K562 (cell line): Measurements from ENCODE around the gene C1orf167. TPM values are rescaled to one million over a fixed set of nuclear protein-coding genes. Genes with fewer than 3 reads are reported as not detected.

ENCODE experiments used
- ARID2 ChIP-seq: fragments of 450-650 bp; IDR thresholded peaks from 2 replicates; pipeline ENCODE4 v1.6.1; 2017; ENCODE audit warnings: antibody characterized with exemption, mild to moderate bottlenecking
- DIDO1 ChIP-seq: fragments of 450-650 bp; IDR thresholded peaks from 2 replicates; pipeline ENCODE4 v1.6.1; 2016; ENCODE audit warnings: low read depth, missing biosample characterization, missing genetic modification characterization
- E2F3 ChIP-seq: fragments of 250-450 bp; sonication (Bioruptor Pico); IDR thresholded peaks from 2 replicates; pipeline ENCODE4 v1.4.0; 2020; ENCODE audit warnings: mild to moderate bottlenecking
- E2F6 ChIP-seq, 2 experiments: IDR thresholded peaks; 2 replicates each; pipeline ENCODE4 v1.6.1; 2011; ENCODE audit warnings: borderline replicate concordance in 1 of 2, control low read depth in 1 of 2, low read depth in 1 of 2, low read length in 1 of 2, mild to moderate bottlenecking in 1 of 2, mixed read lengths in 1 of 2, moderate library complexity in 1 of 2; ENCODE audit not compliant: insufficient read depth in 1 of 2, insufficient read length in 1 of 2, poor library complexity in 1 of 2, severe bottlenecking in 1 of 2; ENCODE audit errors: extremely low read depth in 1 of 2
- ESRRB ChIP-seq: fragments of 250-450 bp; sonication (Bioruptor Pico); IDR thresholded peaks from 2 replicates; pipeline ENCODE4 v1.5.0; 2020; ENCODE audit warnings: mild to moderate bottlenecking, moderate library complexity, borderline replicate concordance
- JUND ChIP-seq, 2 experiments: IDR thresholded peaks; 2 replicates in 1 of 2; 3 replicates in 1 of 2; pipeline ENCODE4 v1.6.1; 2011; ENCODE audit warnings: borderline replicate concordance in 2 of 2, low read depth in 2 of 2, low read length in 2 of 2, improper control_type of control experiment in 1 of 2, missing biosample characterization in 1 of 2, missing genetic modification characterization in 1 of 2, missing genetic modification reagents in 1 of 2
- NFIC ChIP-seq: fragments of 450-650 bp; IDR thresholded peaks from 2 replicates; pipeline ENCODE4 v1.6.1; 2017; ENCODE audit warnings: mild to moderate bottlenecking, inconsistent platforms
- POU5F1 ChIP-seq: fragments of 150-350 bp; IDR thresholded peaks from 2 replicates; pipeline ENCODE4 v1.6.1; 2014; ENCODE audit warnings: borderline replicate concordance, low read length, low read depth, mild to moderate bottlenecking; ENCODE audit not compliant: partially characterized antibody
- RCOR1 ChIP-seq, 2 experiments: IDR thresholded peaks; 2 replicates each; pipeline ENCODE4 v1.6.1; 2012; ENCODE audit warnings: low read depth in 2 of 2, low read length in 2 of 2, borderline replicate concordance in 1 of 2, improper control_type of control experiment in 1 of 2
- SIN3B ChIP-seq: fragments of 450-650 bp; IDR thresholded peaks from 2 replicates; pipeline ENCODE4 v1.6.1; 2017; ENCODE audit warnings: low read depth, mild to moderate bottlenecking, moderate library complexity
- TARDBP ChIP-seq: fragments of 450-650 bp; IDR thresholded peaks from 2 replicates; pipeline ENCODE4 v1.6.1; 2016
- TEAD1 ChIP-seq, 2 experiments: fragments of 450-650 bp in 1 of 2; sonication (generic) in 1 of 2; formaldehyde crosslinking; IDR thresholded peaks; 2 replicates each; pipeline versions ENCODE4 v1.4.0 to v1.8.0; 2020 to 2022; ENCODE audit warnings: mild to moderate bottlenecking in 2 of 2, missing genetic modification reagents in 1 of 2
- U2AF1 ChIP-seq: fragments of 200-400 bp; formaldehyde crosslinking; optimal IDR thresholded peaks from 2 replicates; pipeline ENCODE3; 2017; ENCODE audit warnings: mild to moderate bottlenecking, low read depth, low read length, moderate library complexity
- ZNF12 ChIP-seq: sonication (generic); formaldehyde crosslinking; IDR thresholded peaks from 2 replicates; pipeline ENCODE4 v1.4.0; 2020; ENCODE audit warnings: mild to moderate bottlenecking, missing genetic modification reagents
- ZNF143 ChIP-seq: sonication (generic); formaldehyde crosslinking; IDR thresholded peaks from 2 replicates; pipeline ENCODE4 v1.9.0; 2022; ENCODE audit warnings: mild to moderate bottlenecking, missing genetic modification reagents
- ZNF449 ChIP-seq: fragments of 250-450 bp; sonication (Bioruptor Pico); IDR thresholded peaks from 2 replicates; pipeline ENCODE4 v1.8.0; 2022; ENCODE audit warnings: moderate library complexity, mild to moderate bottlenecking, inconsistent platforms
- polyA plus RNA-seq, 8 experiments: library from polyadenylated mRNA; depleted of rRNA in 4 of 8; stranded (reverse) in 5 of 8; unstranded in 3 of 8; fragments of >200 nt; fragmentation: Nextera tagmentation in 2 of 8; fragmentation: Illumina TruSeq in 1 of 8; extraction: Ambion mirVana in 2 of 8; extraction: Trizol in 1 of 8; gene quantifications; 2 replicates each; pipeline versions ENCODE4 v1.2.1 to v1.2.3, GENCODE V29; 2011 to 2014; ENCODE audit warnings: inconsistent platforms in 1 of 8, missing spikeins in 1 of 8
- total RNA-seq, 7 experiments: library from RNA; depleted of rRNA in 6 of 7; stranded (reverse); fragments of >200 nt in 6 of 7; fragmentation: Illumina TruSeq in 2 of 7; extraction: Trizol in 2 of 7; gene quantifications; 2 replicates each; pipeline versions ENCODE4 v1.2.1 to v1.2.3, GENCODE V29; 2011 to 2021; ENCODE audit warnings: low replicate concordance in 1 of 7
- TF ChIP-seq, protein P1 (sequence below): sonication (generic); formaldehyde crosslinking; IDR thresholded peaks from 2 replicates; pipeline ENCODE4 v1.5.0; 2020; ENCODE audit warnings: missing genetic modification reagents
- TF ChIP-seq, protein P2 (sequence below): fragments of 450-650 bp; formaldehyde crosslinking; IDR thresholded peaks from 2 replicates; pipeline ENCODE4 v1.4.0; 2022; ENCODE audit warnings: mild to moderate bottlenecking, moderate library complexity
- TF ChIP-seq, protein P3 (sequence below): fragments of 450-650 bp; IDR thresholded peaks from 2 replicates; pipeline ENCODE4 v1.6.1; 2014; ENCODE audit warnings: low read depth, mild to moderate bottlenecking, moderate library complexity, borderline replicate concordance

C1orf167 gene
- total and polyA plus RNA-seq, 9 of the 15 experiments (the other 6 are each of a cell fraction or from before 2014, with no cell fraction given) = 0.22 to 0.86 (median 0.31) TPM; not detected in 2

DNA sequence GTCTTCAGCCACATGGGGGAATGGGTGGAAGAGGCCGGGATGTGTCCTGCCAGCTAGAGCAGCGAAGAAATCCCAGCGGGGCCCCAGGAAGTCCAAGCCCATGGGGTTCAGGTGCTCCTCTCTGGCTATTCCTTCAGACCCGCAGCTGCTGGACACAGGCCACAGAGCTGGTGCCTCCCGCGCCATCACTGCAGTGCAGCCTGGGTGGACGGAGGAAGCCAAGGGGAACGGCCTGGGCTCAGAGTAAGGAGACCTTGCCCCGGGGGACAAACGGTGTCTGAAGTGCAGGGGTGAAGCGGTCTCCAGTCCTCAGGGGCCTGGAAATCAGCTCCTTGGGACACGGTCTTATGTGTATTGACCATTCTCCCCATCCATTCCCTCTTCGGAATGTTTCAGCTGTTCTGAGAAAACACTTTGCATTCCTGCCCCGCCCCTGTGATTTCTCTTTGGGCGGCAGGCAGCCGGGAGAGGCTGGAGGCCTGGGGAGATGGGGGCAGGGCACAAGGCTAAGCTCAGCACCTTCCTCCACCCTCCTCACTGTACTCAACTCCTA, 25.3 kb downstream of the C1orf167 start (continued):
- 0 out of 2 replicates have a peak, but pooled peaks have one; percentile 2 for TF ChIP-seq JUND (IDR thresholded peaks at IDR 0.05; ENCODE audit: borderline replicate concordance, low read depth, low read length)
- no peak for TF ChIP-seq JUND (tag; IDR thresholded peaks at IDR 0.05; ENCODE audit: borderline replicate concordance, low read depth, low read length)
- TF ChIP-seq SIN3B = no peak
- 0 out of 2 replicates have a peak, but pooled peaks have one; percentile 56 for TF ChIP-seq ZNF12 (CRISPR knock-in tag)
- TF ChIP-seq POU5F1 = no peak
- TF ChIP-seq, protein P1, sequence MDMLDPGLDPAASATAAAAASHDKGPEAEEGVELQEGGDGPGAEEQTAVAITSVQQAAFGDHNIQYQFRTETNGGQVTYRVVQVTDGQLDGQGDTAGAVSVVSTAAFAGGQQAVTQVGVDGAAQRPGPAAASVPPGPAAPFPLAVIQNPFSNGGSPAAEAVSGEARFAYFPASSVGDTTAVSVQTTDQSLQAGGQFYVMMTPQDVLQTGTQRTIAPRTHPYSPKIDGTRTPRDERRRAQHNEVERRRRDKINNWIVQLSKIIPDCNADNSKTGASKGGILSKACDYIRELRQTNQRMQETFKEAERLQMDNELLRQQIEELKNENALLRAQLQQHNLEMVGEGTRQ (CRISPR knock-in tag) = no peak
- TF ChIP-seq ZNF449 (CRISPR knock-in tag) = no peak
- TF ChIP-seq ZNF143 = 0 out of 2 replicates have a peak, but pooled peaks have one; percentile 42
- no peak for TF ChIP-seq ESRRB (CRISPR knock-in tag)
- no peak for TF ChIP-seq DIDO1 (tag)
- TF ChIP-seq, protein P2, sequence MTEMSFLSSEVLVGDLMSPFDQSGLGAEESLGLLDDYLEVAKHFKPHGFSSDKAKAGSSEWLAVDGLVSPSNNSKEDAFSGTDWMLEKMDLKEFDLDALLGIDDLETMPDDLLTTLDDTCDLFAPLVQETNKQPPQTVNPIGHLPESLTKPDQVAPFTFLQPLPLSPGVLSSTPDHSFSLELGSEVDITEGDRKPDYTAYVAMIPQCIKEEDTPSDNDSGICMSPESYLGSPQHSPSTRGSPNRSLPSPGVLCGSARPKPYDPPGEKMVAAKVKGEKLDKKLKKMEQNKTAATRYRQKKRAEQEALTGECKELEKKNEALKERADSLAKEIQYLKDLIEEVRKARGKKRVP (CRISPR knock-in tag) = peak; percentile 34; the same call in 1 of the 2 replicates
- no peak for TF ChIP-seq E2F6 (IDR thresholded peaks at IDR 0.05; ENCODE audit: borderline replicate concordance in 1 of 2, extremely low read depth in 1 of 2, insufficient read depth in 1 of 2, insufficient read length in 1 of 2, low read depth in 1 of 2, low read length in 1 of 2, poor library complexity in 1 of 2, severe bottlenecking in 1 of 2)
- TF ChIP-seq ARID2 = no peak
- TF ChIP-seq NFIC = no peak
- no peak for TF ChIP-seq U2AF1
- no peak for TF ChIP-seq TARDBP
- TF ChIP-seq, protein P3, sequence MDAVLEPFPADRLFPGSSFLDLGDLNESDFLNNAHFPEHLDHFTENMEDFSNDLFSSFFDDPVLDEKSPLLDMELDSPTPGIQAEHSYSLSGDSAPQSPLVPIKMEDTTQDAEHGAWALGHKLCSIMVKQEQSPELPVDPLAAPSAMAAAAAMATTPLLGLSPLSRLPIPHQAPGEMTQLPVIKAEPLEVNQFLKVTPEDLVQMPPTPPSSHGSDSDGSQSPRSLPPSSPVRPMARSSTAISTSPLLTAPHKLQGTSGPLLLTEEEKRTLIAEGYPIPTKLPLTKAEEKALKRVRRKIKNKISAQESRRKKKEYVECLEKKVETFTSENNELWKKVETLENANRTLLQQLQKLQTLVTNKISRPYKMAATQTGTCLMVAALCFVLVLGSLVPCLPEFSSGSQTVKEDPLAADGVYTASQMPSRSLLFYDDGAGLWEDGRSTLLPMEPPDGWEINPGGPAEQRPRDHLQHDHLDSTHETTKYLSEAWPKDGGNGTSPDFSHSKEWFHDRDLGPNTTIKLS = no peak
- no peak for TF ChIP-seq E2F3 (CRISPR knock-in tag)
- TF ChIP-seq RCOR1 (IDR thresholded peaks at IDR 0.05; ENCODE audit: borderline replicate concordance in 1 of 2, low read depth in 2 of 2, low read length in 2 of 2) = no peak
- TF ChIP-seq TEAD1 (CRISPR knock-in tag; IDR thresholded peaks at IDR 0.05) = peak in 1 of 2 experiments; percentile 87; a peak in 2 of 4 replicates
